HepG2 (cell line): ENCODE data around the gene RHBDL1. TPM values are rescaled to one million over a fixed set of nuclear protein-coding genes. Genes with fewer than 3 reads are reported as not detected.

Experiments
- DPF2 ChIP-seq: sonication (generic); formaldehyde crosslinking; IDR thresholded peaks from 2 replicates; pipeline ENCODE4 v1.4.0; 2020; ENCODE audit warnings: mild to moderate bottlenecking, low read depth, missing genetic modification reagents, borderline replicate concordance
- ELF3 ChIP-seq: IDR thresholded peaks from 2 replicates; pipeline ENCODE4 v1.6.1; 2016; ENCODE audit warnings: missing genetic modification reagents, missing compliant biosample characterization
- ESRRA ChIP-seq: sonication (generic); formaldehyde crosslinking; IDR thresholded peaks from 2 replicates; pipeline ENCODE4 v1.5.1; 2020; ENCODE audit warnings: mild to moderate bottlenecking, low read depth, missing genetic modification reagents
- IRX3 ChIP-seq: sonication (generic); formaldehyde crosslinking; IDR thresholded peaks from 2 replicates; pipeline ENCODE4 v1.8.1; 2023; ENCODE audit warnings: mild to moderate bottlenecking, low read depth, missing genetic modification reagents, borderline replicate concordance
- KDM2A ChIP-seq: sonication (generic); formaldehyde crosslinking; IDR thresholded peaks from 2 replicates; pipeline ENCODE4 v1.4.0; 2020; ENCODE audit warnings: low read depth, missing genetic modification reagents, borderline replicate concordance
- KDM4B ChIP-seq: sonication (generic); formaldehyde crosslinking; IDR thresholded peaks from 2 replicates; pipeline ENCODE4 v1.4.0; 2020; ENCODE audit warnings: missing genetic modification reagents
- KLF11 ChIP-seq: IDR thresholded peaks from 2 replicates; pipeline ENCODE4 v1.6.1; 2016; ENCODE audit warnings: missing compliant biosample characterization
- KLF9 ChIP-seq: IDR thresholded peaks from 2 replicates; pipeline ENCODE4 v1.6.1; 2016; ENCODE audit warnings: low read depth
- MED13 ChIP-seq: sonication (generic); formaldehyde crosslinking; IDR thresholded peaks from 2 replicates; pipeline ENCODE4 v1.5.0; 2020; ENCODE audit warnings: missing genetic modification reagents
- MIER2 ChIP-seq: IDR thresholded peaks from 2 replicates; pipeline ENCODE4 v1.6.1; 2016; ENCODE audit warnings: missing biosample characterization, missing genetic modification reagents
- NKX3-1 ChIP-seq: sonication (generic); formaldehyde crosslinking; IDR thresholded peaks from 2 replicates; pipeline ENCODE4 v1.5.0; 2020; ENCODE audit warnings: missing genetic modification reagents
- PHB2 ChIP-seq: fragments of 450-650 bp; IDR thresholded peaks from 2 replicates; pipeline ENCODE4 v1.6.1; 2018; ENCODE audit not compliant: partially characterized antibody
- SMAD1 ChIP-seq: sonication (generic); formaldehyde crosslinking; IDR thresholded peaks from 2 replicates; pipeline ENCODE4 v1.4.0; 2020; ENCODE audit warnings: missing genetic modification reagents, low read depth, mild to moderate bottlenecking, borderline replicate concordance
- SNAPC2 ChIP-seq: sonication (generic); formaldehyde crosslinking; IDR thresholded peaks from 2 replicates; pipeline ENCODE4 v1.8.1; 2022; ENCODE audit warnings: mild to moderate bottlenecking, missing genetic modification reagents
- TEAD2 ChIP-seq: sonication (generic); formaldehyde crosslinking; IDR thresholded peaks from 2 replicates; pipeline ENCODE4 v1.9.0; 2021; ENCODE audit warnings: missing genetic modification reagents
- ZBTB42 ChIP-seq: sonication (generic); formaldehyde crosslinking; IDR thresholded peaks from 2 replicates; pipeline ENCODE4 v1.5.0; 2020; ENCODE audit warnings: mild to moderate bottlenecking, missing genetic modification reagents
- ZEB1 ChIP-seq: IDR thresholded peaks from 2 replicates; pipeline ENCODE4 v1.6.1; 2012; ENCODE audit warnings: mild to moderate bottlenecking, low read depth, inconsistent platforms; ENCODE audit not compliant: insufficient replicate concordance
- ZNF317 ChIP-seq: sonication (generic); formaldehyde crosslinking; IDR thresholded peaks from 2 replicates; pipeline ENCODE4 v1.5.0; 2020; ENCODE audit warnings: mild to moderate bottlenecking, missing genetic modification reagents
- ZNF431 ChIP-seq: sonication (generic); formaldehyde crosslinking; IDR thresholded peaks from 2 replicates; pipeline ENCODE4 v1.9.0; 2022; ENCODE audit warnings: missing genetic modification reagents, low read depth, mild to moderate bottlenecking, borderline replicate concordance
- ZNF460 ChIP-seq: sonication (generic); formaldehyde crosslinking; IDR thresholded peaks from 2 replicates; pipeline ENCODE4 v1.5.1; 2020; ENCODE audit warnings: missing genetic modification reagents, mild to moderate bottlenecking, borderline replicate concordance
- ZNF484 ChIP-seq: sonication (generic); formaldehyde crosslinking; IDR thresholded peaks from 2 replicates; pipeline ENCODE4 v1.5.1; 2020; ENCODE audit warnings: mild to moderate bottlenecking, low read depth, missing genetic modification reagents, borderline replicate concordance
- ZNF703 ChIP-seq: sonication (generic); formaldehyde crosslinking; IDR thresholded peaks from 2 replicates; pipeline ENCODE4 v1.5.1; 2020; ENCODE audit warnings: missing genetic modification reagents, mild to moderate bottlenecking, moderate library complexity, borderline replicate concordance
- ZSCAN31 ChIP-seq: sonication (generic); formaldehyde crosslinking; IDR thresholded peaks from 2 replicates; pipeline ENCODE4 v1.5.0; 2020; ENCODE audit warnings: low read depth, mild to moderate bottlenecking, missing genetic modification reagents
- polyA plus RNA-seq, 8 experiments: library from polyadenylated mRNA; depleted of rRNA in 3 of 8; stranded (reverse) in 7 of 8; unstranded in 1 of 8; fragments of >200 nt; fragmentation: Illumina TruSeq in 4 of 8; extraction: Trizol in 4 of 8; gene quantifications; 2 replicates each; pipeline versions ENCODE4 v1.2.1 to v1.2.3, GENCODE V29; 2011 to 2016; ENCODE audit warnings: low read depth in 4 of 8, missing spikeins in 1 of 8, mixed read lengths in 1 of 8; ENCODE audit not compliant: insufficient read depth in 1 of 8
- total RNA-seq, 5 experiments: library from RNA; depleted of rRNA; stranded (reverse); fragments of >200 nt; fragmentation: Illumina TruSeq; extraction: Trizol; gene quantifications; 2 replicates each; pipeline ENCODE4 v1.2.3, GENCODE V29; 2016; ENCODE audit warnings: low read depth in 1 of 5
- TF ChIP-seq, protein P1 (sequence below): IDR thresholded peaks from 2 replicates; pipeline ENCODE4 v1.6.1; 2016
- TF ChIP-seq, protein P2 (sequence below): sonication (generic); formaldehyde crosslinking; IDR thresholded peaks from 2 replicates; pipeline ENCODE4 v1.5.0; 2020; ENCODE audit warnings: missing genetic modification reagents
- TF ChIP-seq, protein P3 (sequence below): sonication (generic); formaldehyde crosslinking; IDR thresholded peaks from 2 replicates; pipeline ENCODE4 v1.4.0; 2020; ENCODE audit warnings: low read depth, mild to moderate bottlenecking, missing genetic modification reagents
- TF ChIP-seq, protein P4 (sequence below): IDR thresholded peaks from 2 replicates; pipeline ENCODE4 v1.6.1; 2016; ENCODE audit warnings: control low read depth

Gene RHBDL1
- total and polyA plus RNA-seq, 2 of the 13 experiments (the other 11 are each of a cell fraction or from before 2014, with no cell fraction given), result 1.8 to 3.8 TPM

DNA sequence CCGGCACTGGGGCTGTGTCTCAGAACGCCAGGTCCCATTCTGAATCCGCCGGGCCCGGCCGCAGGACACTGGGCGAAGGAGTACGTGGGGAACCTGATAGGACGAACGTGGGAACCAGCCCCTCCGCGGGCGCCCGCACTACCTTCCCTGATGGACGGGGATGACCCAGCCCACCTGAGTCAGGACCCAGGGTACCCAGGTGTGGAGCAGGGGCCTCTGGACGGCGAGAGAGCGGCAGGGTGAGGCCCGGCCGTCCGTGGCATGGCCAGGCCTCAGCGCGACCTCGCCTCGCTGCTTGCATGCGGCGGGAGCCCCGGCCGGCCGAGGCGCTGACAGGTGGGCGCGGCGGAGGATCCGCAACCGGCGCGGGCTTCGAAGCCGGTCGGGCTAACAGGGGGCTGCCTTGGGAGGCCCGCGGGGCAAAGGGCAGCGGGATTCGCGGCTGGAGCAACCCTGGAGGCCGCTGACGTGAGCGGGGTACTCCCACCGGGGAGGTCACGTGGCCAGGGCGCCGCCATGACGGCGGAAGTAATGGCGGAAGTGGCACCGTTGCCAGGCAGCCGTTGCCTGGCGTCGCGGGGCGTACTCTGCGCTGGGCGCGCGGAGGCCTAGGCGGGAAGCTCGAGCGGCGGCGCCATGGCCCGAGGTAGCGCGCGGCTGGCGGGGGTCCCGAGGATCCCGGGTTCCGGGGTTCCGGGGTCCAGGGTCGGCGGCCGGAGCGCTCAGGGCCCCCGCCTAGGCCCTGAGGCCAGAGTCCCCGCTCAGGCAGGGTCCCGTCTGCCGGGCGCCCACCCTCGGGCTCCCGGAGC is 26.5 kb upstream of the RHBDL1 start, which contains the start of gene WDR90 (continued):
- no peak; the same call in 1 of the 2 replicates for TF ChIP-seq ZNF460 (CRISPR knock-in tag)
- peak; percentile 93; the same call in 1 of the 2 replicates for TF ChIP-seq SNAPC2 (CRISPR knock-in tag)
- TF ChIP-seq ELF3 (CRISPR knock-in tag), result peak; percentile 73
- TF ChIP-seq, protein P1, sequence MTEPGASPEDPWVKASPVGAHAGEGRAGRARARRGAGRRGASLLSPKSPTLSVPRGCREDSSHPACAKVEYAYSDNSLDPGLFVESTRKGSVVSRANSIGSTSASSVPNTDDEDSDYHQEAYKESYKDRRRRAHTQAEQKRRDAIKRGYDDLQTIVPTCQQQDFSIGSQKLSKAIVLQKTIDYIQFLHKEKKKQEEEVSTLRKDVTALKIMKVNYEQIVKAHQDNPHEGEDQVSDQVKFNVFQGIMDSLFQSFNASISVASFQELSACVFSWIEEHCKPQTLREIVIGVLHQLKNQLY, result peak; percentile 59; the same call in 1 of the 2 replicates
- no peak for TF ChIP-seq ZNF484
- TF ChIP-seq, protein P2, sequence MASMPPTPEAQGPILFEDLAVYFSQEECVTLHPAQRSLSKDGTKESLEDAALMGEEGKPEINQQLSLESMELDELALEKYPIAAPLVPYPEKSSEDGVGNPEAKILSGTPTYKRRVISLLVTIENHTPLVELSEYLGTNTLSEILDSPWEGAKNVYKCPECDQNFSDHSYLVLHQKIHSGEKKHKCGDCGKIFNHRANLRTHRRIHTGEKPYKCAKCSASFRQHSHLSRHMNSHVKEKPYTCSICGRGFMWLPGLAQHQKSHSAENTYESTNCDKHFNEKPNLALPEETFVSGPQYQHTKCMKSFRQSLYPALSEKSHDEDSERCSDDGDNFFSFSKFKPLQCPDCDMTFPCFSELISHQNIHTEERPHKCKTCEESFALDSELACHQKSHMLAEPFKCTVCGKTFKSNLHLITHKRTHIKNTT (CRISPR knock-in tag), result no peak
- TF ChIP-seq NKX3-1 (CRISPR knock-in tag), result peak; percentile 56
- peak; percentile 13; the same call in 1 of the 2 replicates for TF ChIP-seq KDM4B
- TF ChIP-seq ZNF317 (CRISPR knock-in tag), result no peak
- peak; percentile 48 for TF ChIP-seq ESRRA (CRISPR knock-in tag)
- TF ChIP-seq PHB2, result no peak
- TF ChIP-seq, protein P3, sequence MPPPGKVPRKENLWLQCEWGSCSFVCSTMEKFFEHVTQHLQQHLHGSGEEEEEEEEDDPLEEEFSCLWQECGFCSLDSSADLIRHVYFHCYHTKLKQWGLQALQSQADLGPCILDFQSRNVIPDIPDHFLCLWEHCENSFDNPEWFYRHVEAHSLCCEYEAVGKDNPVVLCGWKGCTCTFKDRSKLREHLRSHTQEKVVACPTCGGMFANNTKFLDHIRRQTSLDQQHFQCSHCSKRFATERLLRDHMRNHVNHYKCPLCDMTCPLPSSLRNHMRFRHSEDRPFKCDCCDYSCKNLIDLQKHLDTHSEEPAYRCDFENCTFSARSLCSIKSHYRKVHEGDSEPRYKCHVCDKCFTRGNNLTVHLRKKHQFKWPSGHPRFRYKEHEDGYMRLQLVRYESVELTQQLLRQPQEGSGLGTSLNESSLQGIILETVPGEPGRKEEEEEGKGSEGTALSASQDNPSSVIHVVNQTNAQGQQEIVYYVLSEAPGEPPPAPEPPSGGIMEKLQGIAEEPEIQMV, result no peak
- peak; percentile 79 for TF ChIP-seq ZSCAN31 (CRISPR knock-in tag)
- TF ChIP-seq, protein P4, sequence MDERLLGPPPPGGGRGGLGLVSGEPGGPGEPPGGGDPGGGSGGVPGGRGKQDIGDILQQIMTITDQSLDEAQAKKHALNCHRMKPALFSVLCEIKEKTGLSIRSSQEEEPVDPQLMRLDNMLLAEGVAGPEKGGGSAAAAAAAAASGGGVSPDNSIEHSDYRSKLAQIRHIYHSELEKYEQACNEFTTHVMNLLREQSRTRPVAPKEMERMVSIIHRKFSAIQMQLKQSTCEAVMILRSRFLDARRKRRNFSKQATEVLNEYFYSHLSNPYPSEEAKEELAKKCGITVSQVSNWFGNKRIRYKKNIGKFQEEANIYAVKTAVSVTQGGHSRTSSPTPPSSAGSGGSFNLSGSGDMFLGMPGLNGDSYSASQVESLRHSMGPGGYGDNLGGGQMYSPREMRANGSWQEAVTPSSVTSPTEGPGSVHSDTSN (CRISPR knock-in tag), result no peak
- peak; percentile 89 for TF ChIP-seq IRX3
- TF ChIP-seq ZEB1, result no peak
- no peak; the same call in 1 of the 2 replicates for TF ChIP-seq KLF9 (CRISPR knock-in tag)
- no peak; the same call in 1 of the 2 replicates for TF ChIP-seq MED13 (CRISPR knock-in tag)
- TF ChIP-seq MIER2 (CRISPR knock-in tag), result no peak
- TF ChIP-seq TEAD2 (CRISPR knock-in tag), result peak; percentile 81; the same call in 1 of the 2 replicates
- no peak for TF ChIP-seq DPF2 (CRISPR knock-in tag)
- no peak for TF ChIP-seq KLF11 (CRISPR knock-in tag)
- peak; percentile 98 for TF ChIP-seq KDM2A
- TF ChIP-seq ZBTB42 (CRISPR knock-in tag), result peak; percentile 67; the same call in 1 of the 2 replicates
- TF ChIP-seq ZNF703 (CRISPR knock-in tag), result peak; percentile 93; the same call in 1 of the 2 replicates
- TF ChIP-seq SMAD1 (CRISPR knock-in tag), result peak; percentile 55; the same call in 1 of the 2 replicates
- peak; percentile 73; the same call in 1 of the 2 replicates for TF ChIP-seq ZNF431 (CRISPR knock-in tag)
